Activated naive CD4-positive, alpha-beta T cell treated with anti-CD3 and anti-CD28 coated beads, Interleukin-2, amount 50 U/mL, for 72 hours (primary cell): Measurements from ENCODE around the gene EPO. TPM values are rescaled to one million over a fixed set of nuclear protein-coding genes. Genes with fewer than 3 reads are reported as not detected.
"Not testable (repeated sequence)": the region's sequence is repeated elsewhere in the genome, so short reads cannot be mapped to it uniquely, and the experiment has no call there.

Source experiments
- ATAC-seq, 2 donors: fragments of 150-1000 bp; cut with Tn5 transposase; 2 replicates each; pipeline ENCODE4 v1.10.0; 2021; ENCODE audit warnings: mild to moderate bottlenecking in 2 of 2, moderate library complexity in 2 of 2
- DNase-seq, 2 donors: peaks; one replicate each; pipeline ENCODE4 v3.0.0; 2021 to 2022; ENCODE audit warnings: low spot score in 2 of 2
- H3K27ac Mint-ChIP-seq, 2 donors: one replicate each; pipeline ENCODE4 v1.8.0; 2022; ENCODE audit warnings: mild to moderate bottlenecking in 2 of 2, mixed read lengths in 2 of 2
- H3K36me3 Mint-ChIP-seq, 2 donors: one replicate each; pipeline ENCODE4 v1.8.0; 2022; ENCODE audit warnings: mixed read lengths in 2 of 2
- H3K9me3 Mint-ChIP-seq, 2 donors: one replicate each; pipeline ENCODE4 v1.8.0; 2022; ENCODE audit warnings: mixed read lengths in 2 of 2
- total RNA-seq, 2 donors: library from RNA; stranded (reverse); gene quantifications; one replicate each; pipeline ENCODE4 v1.2.3, GENCODE V29; 2022

EPO gene
- total RNA-seq, 2 donors from 2014 or later: not detected

GRCh38 chr7:100752994-100753393, 32.7 kb downstream of the EPO start:
- ATAC-seq (peak; percentile 20 to 29), DNase-seq (peak in 1 of 2 donors; percentile 1)
- Mint-ChIP-seq H3K9me3 (no peaks in the 10 kb centered on the region), H3K36me3 (no peaks in the 10 kb centered on the region), H3K27ac (peak overlapping the region in 1 of 2 donors; percentile 32)

GRCh38 chr7:100753750-100754149, 33.5 kb downstream of the EPO start:
- Mint-ChIP-seq H3K9me3 (no peaks in the 10 kb centered on the region), H3K27ac (no peak overlapping the region), H3K36me3 (no peaks in the 10 kb centered on the region)
- no peak for ATAC-seq
- no peak for DNase-seq

- no peak for ATAC-seq
- Mint-ChIP-seq H3K9me3 (no peaks in the 10 kb centered on the region), H3K27ac (no peak overlapping the region), H3K36me3 (no peaks in the 10 kb centered on the region)
- no peak for DNase-seq
Observed at GRCh38 chr7:100759357-100760171, 39.3 kb downstream of the EPO start.

- H3K36me3 Mint-ChIP-seq, ATAC-seq, H3K9me3 Mint-ChIP-seq, H3K27ac Mint-ChIP-seq, DNase-seq: not testable (repeated sequence)
Observed at GRCh38 chr7:100762841-100763240, 42.6 kb downstream of the EPO start.

GRCh38 chr7:100763556-100764140, 43.4 kb downstream of the EPO start:
- Mint-ChIP-seq H3K36me3 (no peaks in the 10 kb centered on the region), H3K27ac (no peak overlapping the region), H3K9me3 (no peaks in the 10 kb centered on the region)
- ATAC-seq (no peak), DNase-seq (no peak)

- Mint-ChIP-seq H3K27ac (no peak overlapping the region), H3K36me3 (no peaks in the 10 kb centered on the region), H3K9me3 (no peaks in the 10 kb centered on the region)
- ATAC-seq: no peak
- no peak for DNase-seq
Observed at GRCh38 chr7:100764841-100765240, 44.6 kb downstream of the EPO start.

- ATAC-seq (no peak), DNase-seq (no peak)
- peak overlapping the region in 1 of 2 donors; percentile 66 for H3K27ac Mint-ChIP-seq
- no peaks in the 10 kb centered on the region for H3K36me3 Mint-ChIP-seq
- no peaks in the 10 kb centered on the region for H3K9me3 Mint-ChIP-seq
Observed at GRCh38 chr7:100765250-100765649, 45.0 kb downstream of the EPO start.

- Mint-ChIP-seq H3K9me3 (no peaks in the 10 kb centered on the region), H3K36me3 (no peaks in the 10 kb centered on the region), H3K27ac (no peak overlapping the region)
- no peak for ATAC-seq
- DNase-seq: no peak
Observed at GRCh38 chr7:100768784-100769183, 48.5 kb downstream of the EPO start.

Other genes with a start within 250 kb of the EPO start
- gene TSC22D4, start 241.3 kb upstream of the EPO start, total RNA-seq: 10 to 100 TPM; 96.2 to 99.9 TPM
- gene NYAP1, start 236.5 kb upstream of the EPO start, total RNA-seq: 1 to 10 TPM in 1 of 2 donors, under 1 TPM in 1; 0.89 to 1.0 TPM
- 10 to 100 TPM; 47.3 to 59.9 TPM for gene AGFG2, start 181.3 kb upstream of the EPO start, total RNA-seq
- 10 to 100 TPM; 10.6 to 26.0 TPM for gene SAP25, start 146.6 kb upstream of the EPO start, total RNA-seq
- gene LRCH4, start 134.3 kb upstream of the EPO start, total RNA-seq: 100 to 1,000 TPM in 1 of 2 donors, 10 to 100 TPM in 1; 76.2 to 178 TPM
- 1 to 10 TPM; 1.9 to 4.0 TPM for gene FBXO24, start 134.1 kb upstream of the EPO start, total RNA-seq
- gene PCOLCE, start 118.1 kb upstream of the EPO start, total RNA-seq: 10 to 100 TPM; 14.8 to 19.6 TPM
- 10 to 100 TPM; 20.7 to 28.0 TPM for gene MOSPD3, start 107.9 kb upstream of the EPO start, total RNA-seq
- gene TFR2, start 78.9 kb upstream of the EPO start, total RNA-seq: 10 to 100 TPM; 13.1 to 19.1 TPM
- not detected for gene ACTL6B, start 64.0 kb upstream of the EPO start, total RNA-seq
- gene GNB2, start 46.7 kb upstream of the EPO start, total RNA-seq: 100 to 1,000 TPM; 213 to 239 TPM
- 10 to 100 TPM; 47.2 to 58.4 TPM for gene GIGYF1, start 26.2 kb upstream of the EPO start, total RNA-seq
- 10 to 100 TPM; 37.3 to 47.5 TPM for gene POP7, start 14.3 kb upstream of the EPO start, total RNA-seq
- not detected for gene ZAN, start 13.1 kb downstream of the EPO start, total RNA-seq
- 10 to 100 TPM in 1 of 2 donors, 1 to 10 TPM in 1; 3.7 to 11.1 TPM for gene EPHB4, start 107.1 kb downstream of the EPO start, total RNA-seq
- 10 to 100 TPM; 16.7 to 27.7 TPM for gene SLC12A9, start 132.2 kb downstream of the EPO start, total RNA-seq
- 10 to 100 TPM; 34.4 to 39.2 TPM for gene TRIP6, start 146.9 kb downstream of the EPO start, total RNA-seq
- gene SRRT, start 154.6 kb downstream of the EPO start, total RNA-seq: 100 to 1,000 TPM; 205 to 242 TPM
- gene UFSP1, start 169.2 kb downstream of the EPO start, total RNA-seq: 1 to 10 TPM in 1 of 2 donors, under 1 TPM in 1; 0.77 to 2.4 TPM
- under 1 TPM in 1 of 2 donors, not detected in 1; 0.12 TPM for gene ACHE, start 175.4 kb downstream of the EPO start, total RNA-seq
- under 1 TPM in 1 of 2 donors, not detected in 1; 0.31 TPM for gene MUC3A, start 229.1 kb downstream of the EPO start, total RNA-seq
- gene MUC12, start 249.1 kb downstream of the EPO start, total RNA-seq: under 1 TPM; 0.34 to 0.41 TPM